Motor neuron (in vitro differentiated cells): ENCODE data around the gene SLC7A9. TPM values are rescaled to one million over a fixed set of nuclear protein-coding genes. Genes with fewer than 3 reads are reported as not detected.
A peak's percentile ranks its signal among the peaks of the same experiment; 100 is the strongest.
"Not testable (repeated sequence)": the region's sequence is repeated elsewhere in the genome, so short reads cannot be mapped to it uniquely, and the experiment has no call there.

Experiments
- ATAC-seq, 8 experiments: fragments of 200-7000 bp; cut with Tn5 transposase; replicated peaks in 6 of 8; 2 replicates each; pipeline ENCODE4 v1.8.0; 2021; ENCODE audit warnings: mild to moderate bottlenecking in 8 of 8, moderate library complexity in 8 of 8
- H3K27ac ChIP-seq, 2 donors: fragments of 250-450 bp; sonication (Bioruptor Pico); 2 replicates each; pipeline ENCODE4 v1.9.0; 2021; ENCODE audit warnings: antibody characterized with exemption in 2 of 2, mild to moderate bottlenecking in 2 of 2, moderate library complexity in 1 of 2
- H3K4me1 ChIP-seq, 2 donors: fragments of 250-450 bp; sonication (Bioruptor Pico); replicated peaks in 1 of 2; 2 replicates each; pipeline ENCODE4 v1.6.1; 2021; ENCODE audit warnings: antibody characterized with exemption in 2 of 2, mild to moderate bottlenecking in 2 of 2, moderate library complexity in 1 of 2
- H3K4me3 ChIP-seq, 5 donors: fragments of 250-450 bp; sonication (Bioruptor Pico); 2 replicates each; pipeline ENCODE4 v1.9.0; 2021; ENCODE audit warnings: antibody characterized with exemption in 5 of 5, mild to moderate bottlenecking in 5 of 5, moderate library complexity in 4 of 5
- WGBS, 10 experiments: fragments of 450-650 bp; shearing (Covaris generic); methylation state at CpG; one replicate each; pipeline ENCODE4 v1.0.0; 2022; 5-methylcytosine and 5-hydroxymethylcytosine counted together
- in situ Hi-C, 9 experiments: fragments of 400-800 bp; cut with MboI; loops; one replicate each; pipeline ENCODE4 v1.15.0; 2021; ENCODE audit warnings: low sequenced_read_pairs in 9 of 9, low pct_unique_long_range_greater_than_20kb in 2 of 9; ENCODE audit not compliant: unreplicated experiment in 9 of 9
- total RNA-seq, 8 experiments: library from RNA; unstranded; fragments of 300-600 nt; gene quantifications; 2 replicates each; pipeline versions ENCODE4 v1.2.3 to v1.2.4, GENCODE V29; 2022

SLC7A9 gene
- total RNA-seq, 8 experiments from 2014 or later: 0.21 to 0.78 (median 0.46) TPM; not detected in 1

- H3K4me3 ChIP-seq: no peak overlapping the region
- H3K4me1 ChIP-seq: no peaks in the 10 kb centered on the region
- no peak for ATAC-seq
- in situ Hi-C loops: no loop called here
- H3K27ac ChIP-seq: no peak overlapping the region
- 27 to 100% (median 90%) methylated on average over 1 to 13 of the region's 14 CpGs; no CpG with 5 or more reads in 2 of the 10 experiments for WGBS, 10 experiments
Observed at GRCh38 chr19:32877977-32878745, 8.6 kb upstream of the SLC7A9 start.

GRCh38 chr19:32877323-32877912 is 7.9 kb upstream of the SLC7A9 start:
- no peak overlapping the region for H3K4me3 ChIP-seq
- no peaks in the 10 kb centered on the region for H3K4me1 ChIP-seq
- no peak for ATAC-seq
- in situ Hi-C loops: no loop called here
- H3K27ac ChIP-seq: no peak overlapping the region
- WGBS, 10 experiments: 33 to 100% (median 94%) methylated on average over 1 to 4 of the region's 9 CpGs; no CpG with 5 or more reads in 2 of the 10 experiments

- ATAC-seq: peak in 2 of 8 experiments; percentile 49 to 78
- in situ Hi-C loops: no loop called here
- no peak overlapping the region for H3K27ac ChIP-seq
Observed at GRCh38 chr19:32876919-32877285, 7.3 kb upstream of the SLC7A9 start.

GRCh38 chr19:32876236-32876918 is 6.8 kb upstream of the SLC7A9 start:
- ATAC-seq: peak in 1 of 8 experiments; percentile 55
- Histone ChIP-seq H3K4me1 (no peaks in the 10 kb centered on the region), H3K27ac (no peak overlapping the region), H3K4me3 (no peak overlapping the region)
- in situ Hi-C loops: no loop called here
- 0 to 100% (median 60%) methylated on average over 1 to 7 of the region's 9 CpGs; no CpG with 5 or more reads in 5 of the 10 experiments for WGBS, 10 experiments

More at GRCh38 chr19:32876919-32877285, 7.3 kb upstream of the SLC7A9 start:
- H3K4me3 ChIP-seq: no peak overlapping the region
- WGBS, 10 experiments: 64 to 100% (median 85%) methylated on average over 1 to 8 of the region's 12 CpGs; no CpG with 5 or more reads in 1 of the 10 experiments
- H3K4me1 ChIP-seq: no peaks in the 10 kb centered on the region

GRCh38 chr19:32875428-32875827 is 5.9 kb upstream of the SLC7A9 start:
- WGBS, 10 experiments: 44 to 81% (median 67%) methylated on average over 1 to 5 of the region's 7 CpGs; no CpG with 5 or more reads in 5 of the 10 experiments
- Histone ChIP-seq H3K4me3 (no peak overlapping the region), H3K4me1 (no peaks in the 10 kb centered on the region), H3K27ac (no peak overlapping the region)
- peak in 2 of 8 experiments; percentile 21 to 31 for ATAC-seq
- in situ Hi-C loops: no loop called here

GRCh38 chr19:32874605-32875004 is 5.0 kb upstream of the SLC7A9 start:
- Histone ChIP-seq H3K4me3 (no peak overlapping the region), H3K27ac (no peak overlapping the region), H3K4me1 (no peaks in the 10 kb centered on the region)
- no peak for ATAC-seq
- in situ Hi-C loops: no loop called here
- WGBS, 10 experiments: 80 to 90% (median 80%) methylated on average over 1 to 5 of the region's 9 CpGs; no CpG with 5 or more reads in 7 of the 10 experiments

- no peak for ATAC-seq
- Histone ChIP-seq H3K4me3 (no peak overlapping the region), H3K27ac (no peak overlapping the region), H3K4me1 (no peaks in the 10 kb centered on the region)
- in situ Hi-C loops: no loop called here
- WGBS, 10 experiments: 78 to 100% (median 88%) methylated on average over 1 to 16 of the region's 18 CpGs; no CpG with 5 or more reads in 1 of the 10 experiments
Observed at GRCh38 chr19:32873247-32873959, 3.8 kb upstream of the SLC7A9 start.

GRCh38 chr19:32872391-32872790 is 2.8 kb upstream of the SLC7A9 start:
- in situ Hi-C loops: no loop called here
- no peak overlapping the region for H3K27ac ChIP-seq
- no peak overlapping the region for H3K4me3 ChIP-seq
- 52 to 100% (median 89%) methylated on average over 1 to 3 of the region's 3 CpGs; no CpG with 5 or more reads in 2 of the 10 experiments for WGBS, 10 experiments
- no peak for ATAC-seq
- no peaks in the 10 kb centered on the region for H3K4me1 ChIP-seq

GRCh38 chr19:32870981-32871451 is 1.4 kb upstream of the SLC7A9 start:
- H3K4me1 ChIP-seq: no peaks in the 10 kb centered on the region
- no peak overlapping the region for H3K4me3 ChIP-seq
- 0 to 85% (median 80%) methylated on average over 1 to 9 of the region's 12 CpGs; no CpG with 5 or more reads in 4 of the 10 experiments for WGBS, 10 experiments
- no peak overlapping the region for H3K27ac ChIP-seq
- ATAC-seq: peak in 1 of 8 experiments; percentile 23
- in situ Hi-C loops: no loop called here

GRCh38 chr19:32869966-32870573 is 503 bp upstream of the SLC7A9 start:
- in situ Hi-C loops: no loop called here
- no peak overlapping the region for H3K4me3 ChIP-seq
- ATAC-seq: no peak
- no peak overlapping the region for H3K27ac ChIP-seq
- no peaks in the 10 kb centered on the region for H3K4me1 ChIP-seq
- WGBS, 10 experiments: 39 to 97% (median 73%) methylated on average over 2 to 10 of the region's 18 CpGs; no CpG with 5 or more reads in 1 of the 10 experiments

GRCh38 chr19:32868206-32868950 is 1.2 kb downstream of the SLC7A9 start:
- in situ Hi-C loops: no loop called here
- WGBS, 10 experiments: 0 to 90% (median 60%) methylated on average over 1 to 12 of the region's 19 CpGs
- H3K4me1 ChIP-seq: no peaks in the 10 kb centered on the region
- no peak overlapping the region for H3K4me3 ChIP-seq
- no peak for ATAC-seq
- no peak overlapping the region for H3K27ac ChIP-seq

GRCh38 chr19:32867436-32867835 is 2.1 kb downstream of the SLC7A9 start:
- in situ Hi-C loops, H3K4me3 ChIP-seq, H3K4me1 ChIP-seq, ATAC-seq, H3K27ac ChIP-seq: not testable (repeated sequence)
- WGBS, 10 experiments: 75 to 100% (median 88%) methylated on average over 1 to 6 of the region's 9 CpGs; no CpG with 5 or more reads in 2 of the 10 experiments
